Keratinocyte (primary cell): ENCODE measurements around the gene ERCC6L2. TPM values are rescaled to one million over a fixed set of nuclear protein-coding genes. Genes with fewer than 3 reads are reported as not detected.
A peak's percentile ranks its signal among the peaks of the same experiment; 100 is the strongest.

Experiments
- DNase-seq: peaks from one replicate; pipeline ENCODE4 v3.0.0-alpha.2; 2011; ENCODE audit warnings: low read depth, missing footprints, low spot score
- FAIRE-seq: peaks from 2 replicates; lab custom pipeline; 2011; peaks lifted over from hg19 to GRCh38; lab: Jason Lieb, UNC
- H2AFZ ChIP-seq: 2 replicates; pipeline ENCODE4 v1.6.0; 2012; ENCODE audit warnings: low read length, control low read depth, inconsistent platforms; ENCODE audit not compliant: control insufficient read depth
- H3K27ac ChIP-seq: 2 replicates; pipeline ENCODE4 v1.5.1; 2011; ENCODE audit warnings: low read length; ENCODE audit not compliant: control insufficient read depth, insufficient read depth
- H3K27me3 ChIP-seq: 3 replicates; pipeline ENCODE4 v1.6.0; 2011; ENCODE audit warnings: low read length; ENCODE audit not compliant: control insufficient read depth, insufficient read depth; ENCODE audit errors: extremely low read depth
- H3K36me3 ChIP-seq, 2 experiments: 2 replicates in 1 of 2; 3 replicates in 1 of 2; pipeline ENCODE4 v1.5.1; 2011; ENCODE audit warnings: low read length in 2 of 2, mild to moderate bottlenecking in 1 of 2; ENCODE audit not compliant: control insufficient read depth in 2 of 2, insufficient read depth in 2 of 2; ENCODE audit errors: extremely low read depth in 1 of 2
- H3K4me1 ChIP-seq: 3 replicates; pipeline ENCODE4 v1.5.1; 2011; ENCODE audit warnings: low read length; ENCODE audit not compliant: control insufficient read depth, insufficient read depth; ENCODE audit errors: extremely low read depth
- H3K4me2 ChIP-seq: 3 replicates; pipeline ENCODE4 v1.6.0; 2011; ENCODE audit warnings: low read depth, low read length; ENCODE audit not compliant: control insufficient read depth, insufficient read depth; ENCODE audit errors: extremely low read depth
- H3K4me3 ChIP-seq, 3 experiments: fragments of 200-600 bp in 1 of 3; sonication (generic) in 1 of 3; 2 replicates in 2 of 3; 3 replicates in 1 of 3; pipeline ENCODE4 v1.5.1; 2011 to 2016; ENCODE audit warnings: low read length in 3 of 3, mild to moderate bottlenecking in 3 of 3, control low read depth in 2 of 3, inconsistent platforms in 1 of 3, low read depth in 1 of 3, mixed read lengths in 1 of 3, mixed run types in 1 of 3, moderate library complexity in 1 of 3; ENCODE audit not compliant: control insufficient read depth in 2 of 3, insufficient read depth in 2 of 3; ENCODE audit errors: extremely low read depth in 1 of 3
- H3K79me2 ChIP-seq: 2 replicates; pipeline ENCODE4 v1.6.0; 2012; ENCODE audit warnings: low read length; ENCODE audit not compliant: control insufficient read depth, insufficient read depth
- H3K9ac ChIP-seq: 3 replicates; pipeline ENCODE4 v1.6.0; 2011; ENCODE audit warnings: low read length; ENCODE audit not compliant: control insufficient read depth, insufficient read depth; ENCODE audit errors: extremely low read depth
- H3K9me1 ChIP-seq: 3 replicates; pipeline ENCODE4 v1.6.0; 2011; ENCODE audit warnings: low read length; ENCODE audit not compliant: control insufficient read depth, insufficient read depth; ENCODE audit errors: extremely low read depth
- H3K9me3 ChIP-seq: 2 replicates; pipeline ENCODE4 v1.5.1; 2012; ENCODE audit warnings: low read depth, low read length; ENCODE audit not compliant: control insufficient read depth
- H4K20me1 ChIP-seq: 3 replicates; pipeline ENCODE4 v1.6.0; 2011; ENCODE audit warnings: low read length; ENCODE audit not compliant: control insufficient read depth, insufficient read depth; ENCODE audit errors: extremely low read depth
- CTCF ChIP-seq, 3 experiments: IDR thresholded peaks in 1 of 3; conservative IDR thresholded peaks in 1 of 3; optimal IDR thresholded peaks in 1 of 3; 2 replicates in 2 of 3; 3 replicates in 1 of 3; pipeline versions ENCODE3 to v1.5.1; 2011; ENCODE audit warnings: low read length in 3 of 3, mild to moderate bottlenecking in 3 of 3, moderate library complexity in 2 of 3, control low read depth in 1 of 3, inconsistent platforms in 1 of 3; ENCODE audit not compliant: insufficient read depth in 2 of 3; ENCODE audit errors: extremely low read depth in 1 of 3
- EZH2 ChIP-seq: IDR thresholded peaks from one replicate; pipeline ENCODE4 v1.6.1; 2012; ENCODE audit warnings: inconsistent platforms, mild to moderate bottlenecking, low read length, moderate library complexity
- dilution Hi-C: fragments of 300-500 bp; cut with MboI; formaldehyde crosslinking; loops from one replicate; pipeline ENCODE4 v1.7.0; 2020; ENCODE audit warnings: low sequenced_read_pairs; ENCODE audit not compliant: extremely low pct_ligation_motif_present
- polyA plus RNA-seq, 5 experiments: library from polyadenylated mRNA; depleted of rRNA in 3 of 5; stranded (reverse) in 3 of 5; stranded (forward) in 1 of 5; unstranded in 1 of 5; fragments of >200 nt; gene quantifications; 1 replicate in 1 of 5; 2 replicates in 3 of 5; 3 replicates in 1 of 5; pipeline versions ENCODE4 v1.2.1 to v1.2.3, GENCODE V29; 2011 to 2012; ENCODE audit warnings: missing spikeins in 2 of 5, low read depth in 1 of 5, low replicate concordance in 1 of 5

The ERCC6L2 gene
- polyA plus RNA-seq, 1 donor (not counting 4 experiments of a cell fraction or from before 2014, with no cell fraction given) = 15.4 TPM

- no peak overlapping the region for H2AFZ ChIP-seq
- H3K36me3 ChIP-seq = peaks cover 0 to 8% of the 10 kb centered on the region in 2 experiments
- dilution Hi-C loops = no loop called here
- H4K20me1 ChIP-seq = no peaks in the 10 kb centered on the region
- no peak overlapping the region for H3K4me3 ChIP-seq
- peaks cover 5% of the 10 kb centered on the region for H3K4me1 ChIP-seq
- no peak overlapping the region for H3K4me2 ChIP-seq
- H3K27me3 ChIP-seq = no peaks in the 10 kb centered on the region
- H3K9me3 ChIP-seq = no peaks in the 10 kb centered on the region
- H3K79me2 ChIP-seq = no peaks in the 10 kb centered on the region
- FAIRE-seq (no peak), DNase-seq (no peak)
- TF ChIP-seq EZH2 = no peak
- no peak for TF ChIP-seq CTCF (optimal IDR thresholded peaks at IDR 0.05 in 1 of 3, IDR thresholded peaks at IDR 0.05 in 1 of 3, conservative IDR thresholded peaks at IDR 0.05 in 1 of 3; ENCODE audit: extremely low read depth in 1 of 3, insufficient read depth in 2 of 3, low read length in 3 of 3)
- H3K27ac ChIP-seq = no peak overlapping the region
- H3K9ac ChIP-seq = no peak overlapping the region
- H3K9me1 ChIP-seq = no peaks in the 10 kb centered on the region
These were observed 61.1 kb downstream of the ERCC6L2 start for GRCh38 chr9:95936579-95937075.

GRCh38 chr9:95937131-95937530 is 61.6 kb downstream of the ERCC6L2 start:
- H3K4me1 ChIP-seq = peaks cover 5% of the 10 kb centered on the region
- peak; percentile 53 for FAIRE-seq

More at GRCh38 chr9:95937131-95937530, 61.6 kb downstream of the ERCC6L2 start:
- no peak overlapping the region for H3K4me2 ChIP-seq
- dilution Hi-C loops = no loop called here
- peak; percentile 21 for DNase-seq
- no peaks in the 10 kb centered on the region for H3K27me3 ChIP-seq
- no peak overlapping the region for H3K27ac ChIP-seq
- no peaks in the 10 kb centered on the region for H3K79me2 ChIP-seq
- H3K9ac ChIP-seq = no peak overlapping the region
- H3K9me3 ChIP-seq = no peaks in the 10 kb centered on the region
- H4K20me1 ChIP-seq = no peaks in the 10 kb centered on the region
- H3K36me3 ChIP-seq = peaks cover 3 to 14% of the 10 kb centered on the region in 2 experiments
- no peak overlapping the region for H2AFZ ChIP-seq
- no peak overlapping the region for H3K4me3 ChIP-seq
- TF ChIP-seq EZH2 (no peak), CTCF (optimal IDR thresholded peaks at IDR 0.05 in 1 of 3, IDR thresholded peaks at IDR 0.05 in 1 of 3, conservative IDR thresholded peaks at IDR 0.05 in 1 of 3; ENCODE audit: extremely low read depth in 1 of 3, insufficient read depth in 2 of 3, low read length in 3 of 3) (no peak)
- no peaks in the 10 kb centered on the region for H3K9me1 ChIP-seq
